ENCODE data around the gene EHMT1.

EHMT1 gene

GRCh38 chr9:137618105-137619067 is at the start of gene EHMT1:
Gene EHMT1 (plus strand): TSS chr9:137619005. CDS start chr9:137619029, 24 bp downstream.
- DNase-seq: peak; percentile 86

GRCh38 chr9:137569609-137570203 is 49.1 kb upstream of the EHMT1 start:
- DNase-seq: no peak

- DNase-seq: no peak
Observed at GRCh38 chr9:137570566-137570965, 48.2 kb upstream of the EHMT1 start.

GRCh38 chr9:137574192-137574591 is 44.6 kb upstream of the EHMT1 start:
- DNase-seq: no peak

GRCh38 chr9:137575364-137575715 is 43.5 kb upstream of the EHMT1 start:
- no peak for DNase-seq

GRCh38 chr9:137575716-137576411 is 42.9 kb upstream of the EHMT1 start:
- no peak for DNase-seq

GRCh38 chr9:137578518-137579258 is 40.1 kb upstream of the EHMT1 start, which contains the start of gene DPH7:
Gene DPH7 (minus strand): TSS chr9:137578925. CDS start chr9:137578777, 148 bp downstream.
- peak; percentile 89 for DNase-seq

- DNase-seq: no peak
Observed at GRCh38 chr9:137579259-137579604, 39.6 kb upstream of the EHMT1 start.

GRCh38 chr9:137580209-137580953 is 38.4 kb upstream of the EHMT1 start:
- peak; percentile 17 for DNase-seq

- DNase-seq: no peak
Observed at GRCh38 chr9:137580954-137581322, 37.9 kb upstream of the EHMT1 start.

GRCh38 chr9:137581361-137582285 is 37.2 kb upstream of the EHMT1 start:
- no peak for DNase-seq

GRCh38 chr9:137582286-137582860 is 36.4 kb upstream of the EHMT1 start:
- DNase-seq: no peak

- DNase-seq: no peak
Observed at GRCh38 chr9:137583347-137583746, 35.5 kb upstream of the EHMT1 start.

GRCh38 chr9:137583957-137584356 is 34.8 kb upstream of the EHMT1 start:
- no peak for DNase-seq

GRCh38 chr9:137586854-137587253 is 32.0 kb upstream of the EHMT1 start:
- no peak for DNase-seq

- no peak for DNase-seq
Observed at GRCh38 chr9:137588311-137588710, 30.5 kb upstream of the EHMT1 start.

GRCh38 chr9:137588891-137589290 is 29.9 kb upstream of the EHMT1 start:
- DNase-seq: no peak

- no peak for DNase-seq
Observed at GRCh38 chr9:137589441-137590122, 29.2 kb upstream of the EHMT1 start.

GRCh38 chr9:137590123-137590468 is 28.7 kb upstream of the EHMT1 start:
- DNase-seq: no peak
